Nephron (organoid): ENCODE results near the gene ZNF326.
A peak's percentile ranks its signal among the peaks of the same experiment; 100 is the strongest.

Experiments used
- H3K27ac Mint-ChIP-seq, 3 experiments: 2 replicates each; pipeline ENCODE4 v1.8.0; 2020; ENCODE audit warnings: mixed read lengths in 3 of 3, mild to moderate bottlenecking in 2 of 3, moderate library complexity in 1 of 3
- H3K27me3 Mint-ChIP-seq: 2 replicates; pipeline ENCODE4 v1.8.0; 2021; ENCODE audit warnings: low read depth, mild to moderate bottlenecking, moderate library complexity, mixed read lengths
- H3K36me3 Mint-ChIP-seq: 2 replicates; pipeline ENCODE4 v1.8.0; 2020; ENCODE audit warnings: low read depth, mixed read lengths
- H3K4me1 Mint-ChIP-seq: 2 replicates; pipeline ENCODE4 v1.8.0; 2020; ENCODE audit warnings: mixed read lengths
- H3K4me3 Mint-ChIP-seq, 3 experiments: 2 replicates each; pipeline ENCODE4 v1.8.0; 2020; ENCODE audit warnings: mild to moderate bottlenecking in 3 of 3, mixed read lengths in 3 of 3, moderate library complexity in 2 of 3
- H3K9me3 Mint-ChIP-seq: 2 replicates; pipeline ENCODE4 v1.8.0; 2020; ENCODE audit warnings: mixed read lengths
- TF ChIP-seq, protein P1 (sequence below), 3 experiments: fragments of 200-600 bp; sonication (generic); IDR thresholded peaks; one replicate each; pipeline ENCODE4 v1.5.0; 2021; ENCODE audit warnings: antibody characterized with exemption in 3 of 3; ENCODE audit not compliant: unreplicated experiment in 3 of 3

The ZNF326 gene

DNA sequence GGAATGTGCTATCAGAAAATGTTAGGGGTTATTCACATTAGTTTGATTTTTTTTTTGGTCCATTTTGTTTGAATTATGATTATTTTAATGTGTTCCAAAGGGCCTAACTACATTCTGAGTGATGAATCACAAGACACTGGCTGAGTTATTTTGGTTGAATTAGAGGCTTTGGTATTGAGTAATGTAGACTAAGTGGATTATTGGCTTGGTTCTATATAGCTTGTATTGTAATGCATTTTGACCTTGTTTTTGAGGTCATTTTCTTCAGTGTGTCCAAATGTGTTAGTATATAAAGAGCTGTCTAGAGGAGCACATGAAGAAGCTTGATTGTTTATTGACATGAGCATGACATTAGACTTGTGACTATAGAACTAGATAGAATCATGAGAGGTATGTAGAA lies 3.4 kb downstream of the ZNF326 start:
- peaks cover 34% of the 10 kb centered on the region for H3K4me1 Mint-ChIP-seq
- H3K4me3 Mint-ChIP-seq: peak overlapping the region in 2 of 3 experiments; percentile 38 to 47
- H3K36me3 Mint-ChIP-seq: peaks cover 43% of the 10 kb centered on the region
- peak overlapping the region in 1 of 3 experiments; percentile 24 for H3K27ac Mint-ChIP-seq
- no peaks in the 10 kb centered on the region for H3K27me3 Mint-ChIP-seq
- TF ChIP-seq, protein P1, sequence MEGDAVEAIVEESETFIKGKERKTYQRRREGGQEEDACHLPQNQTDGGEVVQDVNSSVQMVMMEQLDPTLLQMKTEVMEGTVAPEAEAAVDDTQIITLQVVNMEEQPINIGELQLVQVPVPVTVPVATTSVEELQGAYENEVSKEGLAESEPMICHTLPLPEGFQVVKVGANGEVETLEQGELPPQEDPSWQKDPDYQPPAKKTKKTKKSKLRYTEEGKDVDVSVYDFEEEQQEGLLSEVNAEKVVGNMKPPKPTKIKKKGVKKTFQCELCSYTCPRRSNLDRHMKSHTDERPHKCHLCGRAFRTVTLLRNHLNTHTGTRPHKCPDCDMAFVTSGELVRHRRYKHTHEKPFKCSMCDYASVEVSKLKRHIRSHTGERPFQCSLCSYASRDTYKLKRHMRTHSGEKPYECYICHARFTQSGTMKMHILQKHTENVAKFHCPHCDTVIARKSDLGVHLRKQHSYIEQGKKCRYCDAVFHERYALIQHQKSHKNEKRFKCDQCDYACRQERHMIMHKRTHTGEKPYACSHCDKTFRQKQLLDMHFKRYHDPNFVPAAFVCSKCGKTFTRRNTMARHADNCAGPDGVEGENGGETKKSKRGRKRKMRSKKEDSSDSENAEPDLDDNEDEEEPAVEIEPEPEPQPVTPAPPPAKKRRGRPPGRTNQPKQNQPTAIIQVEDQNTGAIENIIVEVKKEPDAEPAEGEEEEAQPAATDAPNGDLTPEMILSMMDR (IDR thresholded peaks at IDR 0.05; ENCODE audit: unreplicated experiment in 3 of 3): no peak
- no peaks in the 10 kb centered on the region for H3K9me3 Mint-ChIP-seq

DNA sequence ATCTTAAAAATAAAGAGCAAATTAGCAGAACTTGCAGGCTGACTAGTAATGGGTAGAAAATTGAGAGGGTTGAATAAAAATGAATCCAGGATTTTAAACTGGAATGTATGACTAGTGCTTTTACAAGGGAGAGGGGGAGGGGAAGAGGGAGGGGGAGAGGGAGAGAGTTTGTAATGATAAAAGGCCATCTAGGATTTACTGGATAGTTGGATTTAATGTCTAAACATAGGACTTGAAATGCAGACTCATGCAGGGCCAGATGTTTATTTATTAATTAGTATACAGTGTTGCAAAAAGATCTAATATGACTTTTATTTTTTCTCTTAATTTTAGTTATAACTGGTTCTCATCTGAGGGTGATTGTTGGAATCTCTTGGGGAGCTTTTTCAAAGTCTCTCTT lies 4.3 kb downstream of the ZNF326 start:
- H3K27ac Mint-ChIP-seq: no peak overlapping the region
- H3K4me3 Mint-ChIP-seq: no peak overlapping the region
- peaks cover 45% of the 10 kb centered on the region for H3K36me3 Mint-ChIP-seq
- TF ChIP-seq, protein P1 (IDR thresholded peaks at IDR 0.05; ENCODE audit: unreplicated experiment in 3 of 3): no peak
- H3K4me1 Mint-ChIP-seq: peaks cover 34% of the 10 kb centered on the region
- H3K9me3 Mint-ChIP-seq: no peaks in the 10 kb centered on the region
- H3K27me3 Mint-ChIP-seq: no peaks in the 10 kb centered on the region

DNA sequence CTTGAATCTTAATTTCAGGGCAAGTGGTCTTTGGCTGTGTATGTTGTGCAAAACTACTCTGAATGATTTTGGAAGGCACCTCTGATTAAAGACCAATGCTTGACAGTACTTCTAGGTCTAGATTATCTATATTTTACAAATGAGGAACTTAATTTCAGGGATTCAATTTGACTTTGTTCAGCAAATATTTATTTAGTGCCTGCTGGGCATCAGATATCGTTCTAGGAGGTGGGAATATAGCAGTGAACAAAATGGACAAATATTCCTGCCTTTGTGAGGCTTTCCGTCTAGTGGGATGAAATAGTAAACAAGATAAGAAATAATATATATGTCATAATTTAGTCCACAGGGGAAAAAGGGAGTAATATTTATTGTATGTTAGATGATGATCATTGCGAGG lies 4.7 kb downstream of the ZNF326 start:
- peaks cover 46% of the 10 kb centered on the region for H3K36me3 Mint-ChIP-seq
- no peak overlapping the region for H3K27ac Mint-ChIP-seq
- H3K4me1 Mint-ChIP-seq: peaks cover 34% of the 10 kb centered on the region
- no peaks in the 10 kb centered on the region for H3K9me3 Mint-ChIP-seq
- TF ChIP-seq, protein P1 (IDR thresholded peaks at IDR 0.05; ENCODE audit: unreplicated experiment in 3 of 3): no peak
- H3K27me3 Mint-ChIP-seq: no peaks in the 10 kb centered on the region
- no peak overlapping the region for H3K4me3 Mint-ChIP-seq

DNA sequence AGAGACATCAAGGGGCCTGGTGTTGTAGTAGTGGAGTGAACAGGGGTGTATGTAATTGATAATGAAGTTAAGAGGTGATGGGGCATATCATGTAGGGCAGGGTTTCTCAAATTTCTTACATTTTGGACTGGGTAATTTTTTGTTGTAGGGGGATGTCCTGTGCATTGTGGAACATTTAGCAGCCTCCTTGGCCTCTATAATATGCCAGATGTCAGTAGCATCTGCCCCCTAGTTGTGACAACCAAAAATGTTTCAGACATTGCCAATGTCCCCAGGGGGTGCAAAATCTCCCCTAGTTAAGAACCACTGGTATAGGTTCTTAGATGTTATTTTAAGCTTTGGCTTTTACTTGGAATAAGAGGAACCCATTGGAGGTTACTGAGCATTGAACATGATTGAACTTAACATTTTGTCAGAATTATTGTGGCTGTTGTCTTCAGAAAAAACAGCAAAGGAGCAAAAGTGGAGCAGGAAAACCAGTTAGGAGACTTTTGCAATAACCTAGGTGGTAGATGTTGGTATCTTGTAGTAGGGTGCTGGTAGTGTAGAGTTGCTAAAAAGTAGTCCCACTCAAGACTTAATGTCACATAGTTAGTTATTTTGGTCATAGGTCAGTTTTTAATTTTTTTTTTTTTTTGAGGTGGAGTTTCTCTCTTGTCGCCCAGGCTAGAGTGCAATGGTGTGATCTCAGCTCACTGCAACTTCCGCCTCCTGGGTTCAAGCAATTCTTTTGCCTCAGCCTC lies 6.2 kb downstream of the ZNF326 start:
- no peak overlapping the region for H3K4me3 Mint-ChIP-seq
- H3K4me1 Mint-ChIP-seq: peaks cover 34% of the 10 kb centered on the region
- peaks cover 55% of the 10 kb centered on the region for H3K36me3 Mint-ChIP-seq
- TF ChIP-seq, protein P1 (IDR thresholded peaks at IDR 0.05; ENCODE audit: unreplicated experiment in 3 of 3): no peak
- H3K27ac Mint-ChIP-seq: no peak overlapping the region
- no peaks in the 10 kb centered on the region for H3K9me3 Mint-ChIP-seq
- no peaks in the 10 kb centered on the region for H3K27me3 Mint-ChIP-seq

DNA sequence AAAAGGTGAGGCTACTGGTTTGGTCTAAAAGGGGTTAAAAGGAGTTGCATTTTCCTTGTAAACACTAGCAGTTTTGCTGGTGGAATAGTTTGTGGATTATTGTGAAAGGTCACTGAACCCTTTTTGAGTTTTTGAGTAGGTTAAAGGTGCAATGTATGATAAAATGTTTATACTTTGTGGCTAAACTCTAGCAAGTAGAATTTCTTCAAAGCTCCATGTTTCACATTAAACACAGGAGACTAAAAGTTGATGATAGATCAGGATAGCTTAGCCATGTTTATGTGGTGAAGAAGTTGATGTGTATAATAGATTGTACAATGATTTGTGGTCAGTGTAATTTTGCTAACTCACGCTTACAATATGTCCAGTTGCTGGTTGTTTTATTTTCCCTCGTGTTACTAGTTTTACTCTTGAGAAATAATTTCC lies 13.1 kb downstream of the ZNF326 start:
- Mint-ChIP-seq H3K9me3 (no peaks in the 10 kb centered on the region), H3K27ac (no peak overlapping the region), H3K4me3 (no peak overlapping the region), H3K4me1 (no peaks in the 10 kb centered on the region), H3K27me3 (no peaks in the 10 kb centered on the region), H3K36me3 (peaks cover 65% of the 10 kb centered on the region)
- TF ChIP-seq, protein P1 (IDR thresholded peaks at IDR 0.05; ENCODE audit: unreplicated experiment in 3 of 3): no peak

DNA sequence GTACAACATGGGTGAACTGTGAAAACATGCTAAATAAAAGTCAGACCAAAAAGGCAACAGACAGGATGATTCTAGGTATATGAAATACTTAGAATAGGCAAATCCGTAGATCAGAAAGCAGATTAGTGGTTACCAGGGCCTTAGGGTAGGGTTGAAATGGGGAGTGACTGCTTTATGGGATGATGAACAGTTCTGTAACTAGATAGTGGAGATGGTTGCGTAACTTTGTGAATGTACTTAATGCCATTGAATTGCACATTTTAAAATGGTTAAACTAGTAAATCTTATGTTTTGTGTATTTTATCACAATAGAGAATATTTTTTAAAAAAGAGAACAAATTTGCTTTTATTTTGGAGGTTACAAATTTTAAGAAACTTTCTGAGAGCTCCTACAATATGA lies 17.4 kb downstream of the ZNF326 start:
- Mint-ChIP-seq H3K4me3 (no peak overlapping the region), H3K27me3 (no peaks in the 10 kb centered on the region), H3K36me3 (peaks cover 80% of the 10 kb centered on the region), H3K4me1 (no peaks in the 10 kb centered on the region), H3K27ac (no peak overlapping the region), H3K9me3 (no peaks in the 10 kb centered on the region)
- TF ChIP-seq, protein P1 (IDR thresholded peaks at IDR 0.05; ENCODE audit: unreplicated experiment in 3 of 3): no peak
